HCT116 (cell line): ENCODE results near the gene NUDT5.

Experiments used
- CTCF ChIP-seq, 3 experiments: fragments of 200-600 bp in 1 of 3; sonication (generic) in 1 of 3; IDR thresholded peaks in 2 of 3; conservative IDR thresholded peaks in 1 of 3; 2 replicates each; pipeline ENCODE4 v1.5.1; 2012 to 2017; ENCODE audit warnings: low read depth in 2 of 3, low read length in 2 of 3, antibody characterized with exemption in 1 of 3, borderline replicate concordance in 1 of 3, control low read depth in 1 of 3, mild to moderate bottlenecking in 1 of 3, mixed read lengths in 1 of 3, mixed run types in 1 of 3, moderate library complexity in 1 of 3; ENCODE audit not compliant: insufficient read depth in 1 of 3
- RAD21 ChIP-seq: IDR thresholded peaks from 2 replicates; pipeline ENCODE4 v1.6.1; 2012; ENCODE audit warnings: low read depth, mild to moderate bottlenecking

DNA sequence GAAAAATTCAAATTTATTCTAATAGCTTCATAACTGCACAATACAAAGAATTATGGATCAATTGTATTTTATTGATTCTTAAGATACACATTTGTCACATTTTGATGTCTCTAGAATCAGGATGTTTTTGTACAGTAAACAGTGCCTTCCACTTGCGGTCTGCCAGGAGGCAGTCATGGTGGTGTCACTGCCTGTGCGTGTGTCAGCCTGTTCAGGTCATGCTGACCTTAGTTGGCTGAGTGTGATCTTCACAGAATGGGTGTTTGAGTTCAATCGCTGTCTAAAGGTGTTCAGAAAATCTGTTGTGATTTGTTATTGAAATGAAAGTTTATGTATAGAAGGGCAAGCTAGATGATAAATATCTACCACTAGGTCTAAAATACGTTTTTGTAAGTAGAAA, 45.5 kb downstream of the NUDT5 start:
- TF ChIP-seq CTCF (IDR thresholded peaks at IDR 0.05 in 2 of 3, conservative IDR thresholded peaks at IDR 0.05 in 1 of 3; ENCODE audit: borderline replicate concordance in 1 of 3, insufficient read depth in 1 of 3, low read depth in 2 of 3, low read length in 2 of 3) = no peak
- no peak for TF ChIP-seq RAD21
